Measurements from ENCODE around the gene PPP1R9A.

PPP1R9A gene

DNA sequence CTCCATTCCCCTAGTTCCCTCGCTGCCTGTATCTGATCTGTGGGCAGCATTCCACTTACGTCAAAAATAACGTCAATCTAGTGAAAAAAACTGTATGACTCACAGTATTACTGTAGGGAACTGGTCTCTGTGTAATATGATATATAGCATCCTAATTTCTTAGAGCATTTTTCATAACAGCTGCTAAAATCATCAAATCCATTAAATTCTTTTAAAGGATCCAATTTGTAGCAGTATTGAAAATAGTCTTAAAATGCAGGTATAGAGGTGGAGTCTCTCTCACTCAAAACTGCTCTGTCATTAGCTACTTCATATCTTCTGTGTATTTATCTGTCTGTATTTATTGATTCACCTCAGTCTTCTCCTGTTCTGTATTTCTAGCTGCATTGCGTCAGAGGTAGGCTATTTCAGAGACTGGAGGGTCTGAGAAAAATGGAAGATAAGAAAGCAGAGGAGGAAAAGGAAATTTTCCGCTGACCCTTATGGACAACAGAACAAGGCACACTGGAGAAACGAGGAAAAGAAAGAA is 357.0 kb downstream of the PPP1R9A start:
- DNase-seq (ENCODE audit: low spot score): no peak

DNA sequence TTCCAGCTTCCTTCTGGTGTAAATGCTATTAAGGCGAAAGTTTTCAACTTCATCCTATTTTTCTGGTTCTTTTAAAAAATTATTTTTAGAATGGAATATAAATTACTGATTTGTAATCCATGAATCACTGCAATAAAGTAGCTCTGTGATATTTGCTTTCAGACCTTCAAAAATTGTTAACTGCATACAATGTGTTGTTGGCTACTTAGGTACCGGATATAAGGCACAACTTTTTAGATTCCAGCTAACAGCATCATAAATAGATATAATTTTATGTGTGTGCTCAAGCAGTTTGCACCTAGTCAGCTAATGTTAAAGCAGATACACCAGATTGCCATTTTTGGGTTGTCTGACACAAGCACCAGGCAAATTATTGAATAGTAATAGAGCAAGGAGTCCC is 358.2 kb downstream of the PPP1R9A start:
- DNase-seq (ENCODE audit: low spot score): no peak

DNA sequence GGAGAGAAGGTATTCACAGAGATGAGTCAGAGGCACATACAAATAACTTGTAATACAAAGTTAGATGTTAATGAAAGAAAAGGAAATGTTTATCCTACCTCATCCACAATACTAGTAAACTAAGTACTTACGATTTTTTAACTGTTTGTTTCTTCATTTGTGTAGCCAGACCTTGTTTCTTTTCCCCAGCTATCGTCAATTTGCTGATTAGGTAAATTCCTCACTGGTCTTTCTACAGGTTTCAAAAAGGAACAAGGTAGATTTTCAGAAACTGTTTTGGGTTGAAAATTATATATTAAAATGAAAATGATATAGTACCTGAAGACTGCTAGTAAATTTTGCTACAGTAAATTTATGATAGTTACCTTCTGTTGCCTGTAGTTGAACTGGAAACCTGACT is 360.4 kb downstream of the PPP1R9A start:
- no peak for DNase-seq (ENCODE audit: low spot score)

DNA sequence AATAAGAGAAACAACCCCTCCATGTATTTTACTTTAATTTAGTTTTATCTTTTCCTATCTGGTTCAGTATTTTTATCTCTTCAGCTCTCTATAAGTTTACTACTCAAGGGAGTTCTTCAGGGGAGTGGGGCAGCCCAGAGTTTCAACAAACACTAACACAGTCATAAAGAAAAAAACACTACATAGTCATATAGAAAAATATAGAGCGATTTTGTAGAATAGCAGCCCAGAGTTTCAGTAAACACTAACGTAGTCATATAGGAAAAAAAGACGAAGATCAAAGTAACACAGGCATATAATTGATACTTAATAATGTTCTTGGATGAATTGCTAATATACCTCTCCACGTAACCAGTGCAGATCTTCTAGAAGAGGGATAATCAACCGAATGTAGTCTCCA is 362.2 kb downstream of the PPP1R9A start:
- no peak for DNase-seq (ENCODE audit: low spot score)

DNA sequence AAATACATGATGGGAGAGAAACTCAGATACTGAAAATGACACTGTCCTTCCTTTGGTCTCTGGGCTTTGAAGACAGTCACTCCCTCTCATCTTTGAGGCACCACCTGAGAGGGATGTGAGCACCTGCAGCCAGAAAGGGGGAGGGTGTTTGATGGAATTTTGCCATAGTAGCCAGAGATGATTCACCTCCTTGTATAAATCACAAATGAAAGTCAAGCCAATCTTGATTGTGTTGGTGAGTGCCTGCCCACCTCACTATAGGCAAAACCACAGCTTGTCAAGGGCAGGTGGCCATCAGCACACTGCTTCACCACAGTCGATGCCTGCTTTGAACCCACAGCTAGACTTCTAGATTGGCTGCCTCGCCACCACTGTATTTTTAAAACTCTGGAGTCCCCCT is 368.7 kb downstream of the PPP1R9A start:
- DNase-seq (ENCODE audit: low spot score): no peak

DNA sequence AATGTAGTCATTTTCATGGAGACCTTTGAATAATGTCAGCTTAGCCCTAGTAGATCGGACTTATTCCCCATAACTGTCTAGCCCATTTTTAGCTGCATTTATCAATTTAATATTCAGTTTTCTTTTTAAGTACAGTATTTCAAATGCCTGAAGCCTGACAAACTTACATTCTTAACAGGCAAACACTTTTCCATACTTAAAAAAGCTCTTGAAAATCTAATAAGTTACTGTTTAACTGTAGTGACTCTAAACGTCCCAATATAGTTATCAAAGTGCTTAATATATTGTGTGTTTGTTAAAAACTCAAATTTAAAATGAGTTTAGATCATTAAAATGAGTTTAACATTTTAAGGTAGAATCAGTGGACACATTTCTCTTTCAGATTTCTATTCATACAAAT is 372.0 kb downstream of the PPP1R9A start:
- DNase-seq (ENCODE audit: low spot score): no peak

DNA sequence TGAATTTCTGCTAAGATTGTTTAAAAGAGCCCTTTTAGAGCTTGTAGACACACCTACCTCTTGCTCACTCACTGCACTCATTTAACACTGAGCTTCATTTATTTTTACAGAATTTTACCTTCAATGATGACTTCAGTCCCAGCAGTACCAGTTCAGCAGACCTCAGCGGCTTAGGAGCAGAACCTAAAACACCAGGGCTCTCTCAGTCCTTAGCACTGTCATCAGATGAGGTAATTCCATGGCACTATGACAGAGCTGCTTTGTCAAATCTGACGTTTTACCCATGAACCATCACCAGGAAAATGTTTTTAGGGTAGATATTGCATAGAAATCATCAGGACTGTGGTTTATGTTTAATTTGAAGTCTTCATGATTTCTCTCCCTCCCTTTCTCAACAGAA is 378.7 kb downstream of the PPP1R9A start:
- DNase-seq (ENCODE audit: low spot score): no peak

DNA sequence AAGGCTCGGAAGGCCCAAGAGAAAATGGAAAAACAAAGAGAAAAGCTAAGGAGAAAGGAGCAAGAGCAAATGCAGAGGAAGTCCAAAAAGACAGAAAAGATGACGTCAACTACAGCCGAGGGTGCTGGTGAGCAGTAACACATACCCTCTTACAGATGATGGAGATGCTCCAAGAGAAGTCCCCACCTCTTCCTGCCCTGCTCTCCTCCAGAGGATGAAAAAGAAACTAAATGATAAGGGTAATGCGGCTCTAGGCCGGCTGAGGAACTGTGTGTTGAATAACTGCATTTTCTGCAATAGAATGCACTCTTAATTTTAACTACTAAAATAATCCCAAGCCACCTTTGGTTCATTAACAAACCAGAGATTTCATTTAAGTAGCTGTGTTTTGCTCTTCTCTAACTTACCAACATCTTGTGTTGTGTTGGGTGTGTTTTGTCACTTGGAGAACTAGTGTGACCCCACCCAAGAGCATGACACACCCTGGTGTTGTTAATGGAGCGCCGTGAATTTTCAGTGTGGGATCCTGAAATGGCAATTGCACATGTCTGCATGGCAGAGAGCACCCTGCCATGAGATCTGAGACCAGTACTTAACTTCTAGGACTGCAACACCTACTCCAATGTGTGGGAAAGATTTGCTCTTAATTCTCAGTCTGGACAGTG is 382.9 kb downstream of the PPP1R9A start:
- no peak for DNase-seq (ENCODE audit: low spot score)

DNA sequence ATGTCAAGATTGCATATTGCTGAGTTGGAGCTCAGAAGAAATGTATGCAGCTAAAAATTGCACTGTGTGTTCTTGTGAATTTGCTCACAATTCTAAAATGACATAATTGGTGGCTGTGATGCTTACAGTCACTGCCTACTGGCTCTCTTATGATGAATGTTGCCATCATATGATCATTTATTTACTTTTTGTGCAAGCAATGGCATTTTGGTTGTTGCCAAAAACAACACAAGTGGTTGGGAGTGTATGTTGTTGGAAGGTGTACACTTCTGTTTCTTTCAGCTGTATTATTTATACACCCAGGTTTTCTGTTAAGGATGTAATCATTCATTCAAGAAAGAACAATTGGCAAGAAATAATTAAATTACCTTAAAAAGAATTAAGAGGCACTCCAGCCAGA is 388.0 kb downstream of the PPP1R9A start:
- no peak for DNase-seq (ENCODE audit: low spot score)

DNA sequence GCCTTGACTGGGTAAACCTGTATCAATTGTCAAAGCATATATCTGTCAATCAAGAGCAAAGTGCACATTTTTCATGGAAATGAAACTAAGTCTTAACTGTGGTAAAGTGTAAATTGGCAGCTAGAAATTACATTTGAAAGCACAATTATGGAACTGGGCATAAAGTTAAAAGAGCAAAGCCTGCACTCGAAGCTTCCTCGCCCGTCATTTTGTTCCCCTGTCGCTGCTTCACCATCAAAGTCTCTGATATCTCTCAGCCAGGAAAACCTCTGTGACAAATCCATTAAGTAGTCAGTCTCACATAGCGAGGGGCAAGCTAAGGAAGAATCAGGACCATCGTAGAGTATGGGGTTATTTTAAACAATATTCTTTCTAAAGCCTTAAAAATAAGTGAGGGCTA is 389.1 kb downstream of the PPP1R9A start:
- no peak for DNase-seq (ENCODE audit: low spot score)

DNA sequence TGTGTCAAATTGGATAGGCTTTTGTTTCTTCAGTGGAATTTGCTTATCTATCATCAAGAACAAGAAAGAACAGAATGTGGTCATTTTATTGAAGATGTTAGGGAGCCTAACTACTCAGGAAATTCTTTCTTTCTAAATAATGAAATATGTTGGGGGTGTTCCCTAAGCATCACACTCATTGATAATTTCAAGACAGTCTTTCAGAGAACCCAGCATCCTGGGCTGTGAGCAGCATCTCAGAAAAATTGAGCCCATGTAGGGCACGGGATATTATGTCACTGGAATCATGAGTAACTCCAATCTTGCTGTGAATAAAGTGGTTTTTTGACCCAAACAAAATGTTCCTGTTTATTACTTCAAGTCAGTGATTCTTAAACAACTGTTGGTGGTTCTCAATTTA is 389.6 kb downstream of the PPP1R9A start:
- DNase-seq (ENCODE audit: low spot score): no peak

DNA sequence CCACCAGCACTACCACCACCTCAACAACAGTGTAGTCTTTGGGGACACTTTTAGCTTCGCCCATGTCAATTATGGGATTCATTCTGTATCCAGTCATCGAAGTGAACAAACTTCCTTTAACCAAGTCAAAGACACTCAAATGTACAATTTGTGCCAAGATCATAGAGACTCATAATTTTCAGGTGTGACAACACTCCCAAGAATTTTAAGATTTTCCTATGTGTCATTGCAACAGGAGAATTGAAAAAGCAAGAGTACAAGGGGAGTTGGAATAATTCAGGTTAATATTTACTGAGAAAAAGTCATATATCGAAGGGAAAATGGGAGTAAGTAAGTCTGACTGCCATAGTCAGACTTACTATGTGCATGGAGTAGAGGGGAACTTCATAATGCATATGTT is 390.7 kb downstream of the PPP1R9A start:
- DNase-seq (ENCODE audit: low spot score): no peak

DNA sequence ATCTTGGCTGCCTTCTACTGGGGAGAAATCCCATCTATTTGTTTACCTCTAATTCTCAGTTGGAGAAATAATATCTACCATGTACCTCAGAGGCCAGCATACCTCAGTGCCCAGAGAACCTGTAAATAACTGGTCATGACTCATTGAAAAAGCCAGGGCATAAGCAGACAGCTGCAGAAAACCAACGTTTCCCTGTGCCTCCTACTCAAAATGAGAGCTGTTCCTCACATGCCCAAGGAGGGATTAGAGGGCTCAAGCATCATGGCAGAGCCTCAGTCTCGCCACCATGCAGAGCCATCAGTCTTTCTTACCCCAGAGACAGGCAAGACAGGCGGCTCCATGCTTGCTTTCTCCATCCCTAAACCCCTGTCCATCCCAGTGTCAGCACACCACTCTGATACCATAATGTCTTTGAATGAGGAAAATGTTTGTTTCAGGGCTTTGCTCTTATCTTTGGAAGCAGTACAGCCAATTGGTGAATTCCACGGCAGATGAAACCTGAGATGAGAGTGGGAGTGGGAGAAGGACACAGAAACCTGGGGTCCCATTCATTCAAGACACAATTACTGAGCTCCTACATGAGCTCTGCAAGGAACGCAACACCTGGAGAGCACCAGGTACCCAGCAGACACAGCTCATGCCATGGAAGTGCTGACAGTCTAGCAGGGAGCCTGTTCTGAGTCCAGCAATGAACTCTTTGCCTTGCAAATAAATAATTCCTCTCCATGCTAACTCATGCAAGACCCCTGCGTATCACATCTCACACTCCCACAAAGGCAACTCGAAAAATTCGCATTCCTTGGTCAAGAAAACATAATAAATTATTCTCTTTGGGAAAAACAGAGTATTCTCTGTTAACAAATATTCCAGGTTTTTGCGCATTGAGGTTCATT is 395.9 kb downstream of the PPP1R9A start:
- DNase-seq (ENCODE audit: low spot score): no peak

DNA sequence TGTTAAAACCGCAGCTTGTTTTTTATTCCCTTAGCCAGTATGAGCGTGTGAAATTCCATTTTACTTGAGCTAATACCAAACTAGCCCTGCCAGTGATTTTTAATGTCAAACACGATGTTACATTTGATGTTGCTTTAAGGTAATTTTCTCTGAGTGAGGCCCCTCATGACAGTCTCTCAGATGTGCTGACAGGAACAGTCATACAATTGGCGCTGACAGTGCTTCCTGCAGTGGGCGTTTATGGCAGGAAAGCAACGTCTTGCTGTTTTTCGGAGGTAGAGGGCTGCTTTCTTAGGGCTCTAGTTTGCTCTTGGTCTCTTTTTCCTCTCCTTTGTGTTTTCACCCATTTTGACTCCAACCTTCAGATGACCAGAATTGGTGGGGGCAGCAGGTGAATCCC is 397.6 kb downstream of the PPP1R9A start:
- no peak for DNase-seq (ENCODE audit: low spot score)

DNA sequence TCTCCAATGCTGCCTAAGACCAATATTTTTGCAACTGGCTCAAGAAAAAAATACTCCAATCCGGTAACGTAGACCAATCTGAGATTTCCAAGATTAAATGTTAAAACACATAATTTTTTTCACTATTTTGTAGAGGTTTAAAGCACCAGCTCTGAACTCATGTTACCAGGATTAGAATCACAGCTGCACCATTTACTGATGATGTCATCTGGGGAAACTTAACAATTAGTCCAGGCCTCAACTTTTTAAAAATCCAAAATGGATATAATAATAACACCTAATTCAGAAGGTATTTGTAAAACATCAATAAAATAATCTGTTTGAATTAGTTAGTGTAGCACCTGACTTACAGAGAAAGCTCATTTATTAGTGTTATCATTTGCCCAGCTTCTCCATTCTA is 402.6 kb downstream of the PPP1R9A start:
- DNase-seq (ENCODE audit: low spot score): no peak

DNA sequence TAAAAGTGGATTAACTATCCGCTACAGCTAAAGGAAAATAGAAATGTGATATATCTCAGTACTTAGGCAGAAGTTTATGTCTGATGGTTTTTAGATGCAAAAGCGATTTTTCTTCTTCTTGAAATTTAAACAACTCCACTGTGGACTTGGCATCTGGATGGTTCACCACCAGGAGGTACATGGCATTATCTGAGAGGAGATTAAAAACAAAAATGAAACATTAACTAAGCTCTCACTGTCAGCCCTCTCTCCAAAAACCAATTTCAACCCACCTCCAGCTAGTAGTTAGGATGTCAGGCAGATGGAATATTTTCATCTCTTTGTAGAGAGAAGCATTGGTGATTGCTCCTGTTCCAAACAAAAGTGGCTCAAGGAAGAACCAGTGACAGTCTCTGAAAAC is 404.0 kb downstream of the PPP1R9A start:
- no peak for DNase-seq (ENCODE audit: low spot score)

DNA sequence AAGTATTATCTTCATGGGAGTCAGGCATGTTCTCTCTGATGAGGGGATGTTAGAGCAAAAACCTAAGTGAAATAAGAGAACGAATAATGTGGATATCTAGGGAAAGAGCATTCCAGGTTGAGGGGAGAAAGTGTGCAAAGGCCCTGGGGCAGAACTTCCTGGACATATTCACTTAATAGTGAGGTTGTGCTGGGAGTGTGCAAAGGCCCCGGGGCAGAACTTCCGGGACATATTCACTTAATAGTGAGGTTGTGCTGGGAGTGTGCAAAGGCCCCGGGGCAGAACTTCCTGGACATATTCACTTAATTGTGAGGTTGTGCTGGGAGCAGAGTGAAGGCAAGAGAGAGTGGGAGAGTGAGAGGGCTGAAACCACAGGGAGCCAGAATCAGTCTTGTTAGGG is 405.2 kb downstream of the PPP1R9A start:
- no peak for DNase-seq (ENCODE audit: low spot score)

DNA sequence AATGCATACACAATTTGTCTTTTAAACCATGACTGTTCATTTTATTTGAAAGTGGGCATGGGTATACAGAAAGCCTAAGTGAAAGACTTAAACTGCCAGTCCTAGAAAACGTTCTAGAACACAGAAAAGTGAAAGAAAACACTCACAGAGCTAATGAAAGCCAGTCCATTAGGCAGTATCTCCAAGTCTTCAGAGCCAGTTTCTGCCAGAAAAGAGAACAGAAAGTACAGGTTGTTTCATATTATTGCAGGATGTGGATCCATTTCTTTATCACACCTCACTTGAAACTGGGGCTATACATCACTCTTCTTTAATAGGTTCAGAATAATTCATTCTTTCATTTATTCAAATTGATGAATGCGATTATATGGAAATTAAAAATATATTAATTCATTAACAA is 409.2 kb downstream of the PPP1R9A start:
- no peak for DNase-seq (ENCODE audit: low spot score)

DNA sequence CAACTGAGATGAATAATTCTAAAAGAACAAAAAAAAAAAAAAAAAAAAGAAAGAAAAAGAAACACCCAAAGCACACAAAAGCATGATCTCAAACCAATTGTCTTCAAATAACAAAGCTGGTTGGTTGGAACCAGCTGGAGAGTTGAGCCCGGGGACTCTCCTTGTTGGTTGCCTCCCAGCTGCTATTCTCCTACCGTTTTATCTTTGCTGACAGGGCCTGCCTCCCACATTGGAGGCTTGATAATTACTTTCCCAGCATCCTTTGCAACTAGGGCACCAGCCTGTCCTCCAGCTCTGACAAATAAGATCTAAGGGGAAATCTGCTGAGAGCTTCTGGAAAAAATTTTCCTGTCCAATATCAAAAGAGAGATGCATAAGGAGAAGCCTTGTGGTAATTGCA is 410.2 kb downstream of the PPP1R9A start:
- no peak for DNase-seq (ENCODE audit: low spot score)

DNA sequence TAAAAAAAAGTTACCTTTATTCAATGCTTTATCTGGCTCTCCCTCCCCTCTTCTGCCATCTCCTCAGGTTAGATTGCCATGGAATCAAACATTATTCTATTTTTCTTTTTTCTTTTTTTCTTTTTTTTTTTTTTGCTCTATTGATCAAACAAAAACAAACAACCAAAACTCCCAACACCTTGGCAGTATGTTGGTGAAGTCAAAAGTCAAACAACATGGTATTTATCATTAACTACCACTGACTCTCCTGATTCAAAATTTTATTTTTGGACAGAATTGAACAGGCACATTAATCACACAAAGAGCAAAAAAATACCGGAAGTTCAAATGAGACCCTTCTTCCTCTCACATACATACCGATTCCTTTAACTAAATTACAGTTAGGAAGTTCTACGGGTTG is 410.6 kb downstream of the PPP1R9A start:
- no peak for DNase-seq (ENCODE audit: low spot score)

DNA sequence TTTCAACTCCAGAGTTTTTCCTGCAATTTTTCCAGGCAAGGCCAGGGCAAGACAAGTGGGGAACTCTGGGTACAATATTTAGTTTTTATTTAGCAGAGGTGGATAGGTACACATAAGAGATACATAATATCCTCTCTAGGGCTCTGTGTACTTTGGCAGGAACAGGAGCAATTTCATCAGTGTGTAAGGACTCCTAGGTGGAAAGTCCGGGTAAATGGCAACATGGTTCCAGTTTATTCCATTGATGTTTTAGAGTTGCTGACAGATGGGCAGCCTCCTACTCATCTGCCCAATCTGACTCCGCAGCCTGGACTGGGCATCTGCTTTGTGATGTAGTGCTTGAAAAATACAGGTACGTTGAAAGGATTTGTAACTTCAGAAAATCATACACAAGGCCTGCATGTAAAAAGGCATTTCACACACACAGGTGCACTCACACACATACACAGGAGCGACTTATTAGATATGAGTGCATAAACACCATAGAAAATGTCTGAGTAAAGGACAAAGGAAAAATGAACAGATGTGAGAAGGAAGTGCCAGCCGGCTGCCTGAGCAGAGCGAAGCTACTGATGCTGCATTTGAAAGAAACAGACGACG is 411.2 kb downstream of the PPP1R9A start:
- DNase-seq (ENCODE audit: low spot score): no peak

DNA sequence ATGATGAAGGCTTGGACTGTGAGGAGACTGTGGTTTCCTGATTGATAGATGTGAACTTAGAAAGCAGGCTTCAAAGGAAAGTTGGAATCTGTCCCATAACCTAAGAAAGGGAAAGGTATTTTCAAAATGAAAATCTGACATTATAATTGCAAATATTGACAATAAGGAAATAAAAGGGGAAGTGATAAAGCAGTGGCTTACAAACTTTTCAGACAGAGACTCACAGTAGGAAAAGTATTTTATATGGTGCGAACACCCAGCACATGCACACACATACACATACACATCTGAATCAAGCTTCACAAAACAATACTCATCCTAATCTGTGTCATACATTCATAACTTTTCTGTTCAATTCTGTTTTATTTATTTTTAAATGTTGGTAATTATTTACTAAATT is 412.2 kb downstream of the PPP1R9A start:
- DNase-seq (ENCODE audit: low spot score): no peak

DNA sequence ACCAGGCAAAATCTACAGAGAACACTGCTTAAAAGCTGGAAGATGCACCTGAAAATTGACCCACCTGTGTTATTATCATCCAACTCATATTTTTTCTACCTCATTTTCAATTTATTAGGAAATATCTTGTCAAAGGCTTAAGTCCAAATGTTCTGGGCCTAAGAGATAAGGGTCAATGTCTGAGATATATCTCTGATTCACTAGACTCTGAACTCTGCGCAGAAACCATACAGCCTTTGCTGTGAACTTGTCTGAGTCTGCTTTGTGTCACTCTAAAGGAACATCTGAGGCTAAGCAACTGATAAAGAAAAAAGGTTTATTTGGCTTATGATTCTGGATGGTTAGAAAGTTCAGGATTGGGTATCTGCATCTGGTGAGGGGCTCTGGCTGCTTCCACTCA is 413.3 kb downstream of the PPP1R9A start:
- no peak for DNase-seq (ENCODE audit: low spot score)
